HepG2 (cell line): Measurements from ENCODE around the gene SCAMP3. TPM values are rescaled to one million over a fixed set of nuclear protein-coding genes. Genes with fewer than 3 reads are reported as not detected.

Source experiments
- AFF4 ChIP-seq: sonication (generic); formaldehyde crosslinking; IDR thresholded peaks from 2 replicates; pipeline ENCODE4 v1.4.0; 2020; ENCODE audit warnings: missing genetic modification reagents
- BCL6 ChIP-seq: IDR thresholded peaks from 2 replicates; pipeline ENCODE4 v1.6.1; 2016; ENCODE audit warnings: missing genetic modification reagents, missing compliant biosample characterization
- DDIT3 ChIP-seq: sonication (generic); formaldehyde crosslinking; IDR thresholded peaks from 2 replicates; pipeline ENCODE4 v1.4.0; 2020; ENCODE audit warnings: mild to moderate bottlenecking, missing genetic modification reagents
- DMAP1 ChIP-seq: IDR thresholded peaks from 2 replicates; pipeline ENCODE4 v1.6.1; 2016
- E2F2 ChIP-seq: sonication (generic); formaldehyde crosslinking; IDR thresholded peaks from 2 replicates; pipeline ENCODE4 v1.4.0; 2020; ENCODE audit warnings: missing genetic modification reagents, borderline replicate concordance
- MXD3 ChIP-seq: IDR thresholded peaks from 2 replicates; pipeline ENCODE4 v1.6.1; 2016; ENCODE audit warnings: mild to moderate bottlenecking, missing biosample characterization, missing genetic modification reagents
- NCOA5 ChIP-seq: sonication (generic); formaldehyde crosslinking; IDR thresholded peaks from 2 replicates; pipeline ENCODE4 v1.4.0; 2020; ENCODE audit warnings: missing genetic modification reagents
- NFE2 ChIP-seq: sonication (generic); formaldehyde crosslinking; IDR thresholded peaks from 2 replicates; pipeline ENCODE4 v1.4.0; 2020; ENCODE audit warnings: missing genetic modification reagents
- PHF20 ChIP-seq: sonication (generic); formaldehyde crosslinking; IDR thresholded peaks from 2 replicates; pipeline ENCODE4 v1.5.0; 2020; ENCODE audit warnings: mild to moderate bottlenecking, missing genetic modification reagents
- RBAK ChIP-seq: sonication (generic); formaldehyde crosslinking; IDR thresholded peaks from 2 replicates; pipeline ENCODE4 v1.5.1; 2020; ENCODE audit warnings: mild to moderate bottlenecking, missing genetic modification reagents
- ZFP91 ChIP-seq: sonication (generic); formaldehyde crosslinking; IDR thresholded peaks from 2 replicates; pipeline ENCODE4 v1.9.0; 2022; ENCODE audit warnings: missing genetic modification reagents, mild to moderate bottlenecking, borderline replicate concordance
- ZMYM4 ChIP-seq: sonication (generic); formaldehyde crosslinking; IDR thresholded peaks from 2 replicates; pipeline ENCODE4 v1.8.1; 2023; ENCODE audit warnings: mild to moderate bottlenecking, missing genetic modification reagents
- ZNF124 ChIP-seq: sonication (generic); formaldehyde crosslinking; IDR thresholded peaks from 2 replicates; pipeline ENCODE4 v1.4.0; 2020; ENCODE audit warnings: missing genetic modification reagents
- ZNF280D ChIP-seq: sonication (generic); formaldehyde crosslinking; IDR thresholded peaks from 2 replicates; pipeline ENCODE4 v1.5.1; 2020; ENCODE audit warnings: mild to moderate bottlenecking, missing genetic modification reagents
- ZNF367 ChIP-seq: sonication (generic); formaldehyde crosslinking; IDR thresholded peaks from 2 replicates; pipeline ENCODE4 v1.4.0; 2020; ENCODE audit warnings: missing genetic modification reagents, borderline replicate concordance
- ZNF670 ChIP-seq: sonication (generic); formaldehyde crosslinking; IDR thresholded peaks from 2 replicates; pipeline ENCODE4 v1.8.0; 2022; ENCODE audit warnings: mild to moderate bottlenecking, missing genetic modification reagents, borderline replicate concordance
- ZNF720 ChIP-seq: sonication (generic); formaldehyde crosslinking; IDR thresholded peaks from 2 replicates; pipeline ENCODE4 v1.4.0; 2020; ENCODE audit warnings: missing genetic modification reagents
- ZNF749 ChIP-seq: sonication (generic); formaldehyde crosslinking; IDR thresholded peaks from 2 replicates; pipeline ENCODE4 v1.8.0; 2022; ENCODE audit warnings: mild to moderate bottlenecking, missing genetic modification reagents, moderate library complexity, borderline replicate concordance
- ZNF777 ChIP-seq: sonication (generic); formaldehyde crosslinking; IDR thresholded peaks from 2 replicates; pipeline ENCODE4 v1.4.0; 2020; ENCODE audit warnings: missing genetic modification reagents
- ZSCAN31 ChIP-seq: sonication (generic); formaldehyde crosslinking; IDR thresholded peaks from 2 replicates; pipeline ENCODE4 v1.5.0; 2020; ENCODE audit warnings: low read depth, mild to moderate bottlenecking, missing genetic modification reagents
- polyA plus RNA-seq, 8 experiments: library from polyadenylated mRNA; depleted of rRNA in 3 of 8; stranded (reverse) in 7 of 8; unstranded in 1 of 8; fragments of >200 nt; fragmentation: Illumina TruSeq in 4 of 8; extraction: Trizol in 4 of 8; gene quantifications; 2 replicates each; pipeline versions ENCODE4 v1.2.1 to v1.2.3, GENCODE V29; 2011 to 2016; ENCODE audit warnings: low read depth in 4 of 8, missing spikeins in 1 of 8, mixed read lengths in 1 of 8; ENCODE audit not compliant: insufficient read depth in 1 of 8
- total RNA-seq, 5 experiments: library from RNA; depleted of rRNA; stranded (reverse); fragments of >200 nt; fragmentation: Illumina TruSeq; extraction: Trizol; gene quantifications; 2 replicates each; pipeline ENCODE4 v1.2.3, GENCODE V29; 2016; ENCODE audit warnings: low read depth in 1 of 5

Gene SCAMP3
- total and polyA plus RNA-seq, 2 of the 13 experiments (the other 11 are each of a cell fraction or from before 2014, with no cell fraction given): 46.8 to 83.3 TPM

- 0 out of 2 replicates have a peak, but pooled peaks have one; percentile 3 for TF ChIP-seq ZNF280D
- TF ChIP-seq DDIT3 (CRISPR knock-in tag): no peak
- peak; percentile 25; the same call in 1 of the 2 replicates for TF ChIP-seq ZMYM4 (CRISPR knock-in tag)
- TF ChIP-seq DMAP1 (CRISPR knock-in tag): peak; percentile 51; the same call in 1 of the 2 replicates
- peak; percentile 40; the same call in 1 of the 2 replicates for TF ChIP-seq PHF20 (CRISPR knock-in tag)
- TF ChIP-seq ZFP91 (CRISPR knock-in tag): no peak
- no peak for TF ChIP-seq AFF4 (CRISPR knock-in tag)
- no peak for TF ChIP-seq ZNF720 (CRISPR knock-in tag)
- TF ChIP-seq ZSCAN31: 0 out of 2 replicates have a peak, but pooled peaks have one; percentile 9
- TF ChIP-seq ZNF777 (CRISPR knock-in tag): no peak
- TF ChIP-seq E2F2: no peak
- TF ChIP-seq BCL6 (CRISPR knock-in tag): 0 out of 2 replicates have a peak, but pooled peaks have one; percentile 26
- TF ChIP-seq ZNF124: peak; percentile 51; the same call in 1 of the 2 replicates
- no peak for TF ChIP-seq ZNF367
- TF ChIP-seq NFE2 (CRISPR knock-in tag): no peak
- no peak for TF ChIP-seq NCOA5 (CRISPR knock-in tag)
- TF ChIP-seq RBAK (CRISPR knock-in tag): no peak
- no peak for TF ChIP-seq ZNF749 (CRISPR knock-in tag)
- TF ChIP-seq ZNF670: no peak
- TF ChIP-seq MXD3: no peak
Measured at GRCh38 chr1:155304558-155305063, 42.5 kb upstream of the SCAMP3 start (continued).
